Vagina (tissue), 2 donors: ENCODE results near the gene CYP4F22. TPM values are rescaled to one million over a fixed set of nuclear protein-coding genes. Genes with fewer than 3 reads are reported as not detected.
"Not testable (repeated sequence)": the region's sequence is repeated elsewhere in the genome, so short reads cannot be mapped to it uniquely, and the experiment has no call there.

Source experiments
- DNase-seq, 2 donors: peaks; one replicate each; pipeline ENCODE4 v3.0.0-alpha.2; 2017; ENCODE audit errors: extremely low spot score in 2 of 2
- H3K27ac ChIP-seq: fragments of 200-600 bp; sonication (generic); one replicate; pipeline ENCODE4 v1.5.1; 2019
- H3K27me3 ChIP-seq: fragments of 200-600 bp; sonication (generic); one replicate; pipeline ENCODE4 v1.5.1; 2019
- H3K36me3 ChIP-seq, 2 donors: fragments of 200-600 bp; sonication (generic); one replicate each; pipeline ENCODE4 v1.5.1; 2017 to 2019
- H3K4me1 ChIP-seq: fragments of 200-600 bp; sonication (generic); one replicate; pipeline ENCODE4 v1.5.1; 2019
- H3K4me3 ChIP-seq, 2 donors: fragments of 200-600 bp; sonication (generic); 1 replicate in 1 of 2; 2 replicates in 1 of 2; pipeline ENCODE4 v1.5.1; 2016 to 2019
- H3K9me3 ChIP-seq: fragments of 200-600 bp; sonication (generic); one replicate; pipeline ENCODE4 v1.5.1; 2019
- POLR2A ChIP-seq, 2 donors: fragments of 450-650 bp; IDR thresholded peaks; one replicate each; pipeline ENCODE4 v1.6.1; 2017; ENCODE audit warnings: antibody characterized with exemption in 2 of 2, mild to moderate bottlenecking in 2 of 2, moderate library complexity in 2 of 2
- POLR2AphosphoS5 ChIP-seq, 2 donors: sonication (generic); formaldehyde crosslinking; IDR thresholded peaks; one replicate each; pipeline ENCODE4 v1.9.0; 2017; ENCODE audit warnings: antibody characterized with exemption in 2 of 2, mild to moderate bottlenecking in 2 of 2, low read depth in 1 of 2; ENCODE audit not compliant: insufficient read depth in 1 of 2
- intact Hi-C: fragments of 100-400 bp; cut with DNase I; formaldehyde crosslinking; loops from one replicate; pipeline ENCODE4 v1.15.1; 2023
- total RNA-seq: library from RNA; depleted of rRNA; stranded (reverse); fragments of >200 nt; gene quantifications from one replicate; pipeline ENCODE4 v1.2.3, GENCODE V29; 2016
- TF ChIP-seq, protein P1 (sequence below), 3 experiments: fragments of 450-650 bp in 2 of 3; fragments of 200-600 bp in 1 of 3; sonication (generic) in 1 of 3; IDR thresholded peaks; one replicate each; pipeline ENCODE4 v1.5.1; 2017 to 2019; ENCODE audit warnings: antibody characterized with exemption in 3 of 3, mild to moderate bottlenecking in 2 of 3, moderate library complexity in 2 of 3

Gene CYP4F22
- total RNA-seq, 1 donor from 2014 or later = 12.3 TPM

DNA sequence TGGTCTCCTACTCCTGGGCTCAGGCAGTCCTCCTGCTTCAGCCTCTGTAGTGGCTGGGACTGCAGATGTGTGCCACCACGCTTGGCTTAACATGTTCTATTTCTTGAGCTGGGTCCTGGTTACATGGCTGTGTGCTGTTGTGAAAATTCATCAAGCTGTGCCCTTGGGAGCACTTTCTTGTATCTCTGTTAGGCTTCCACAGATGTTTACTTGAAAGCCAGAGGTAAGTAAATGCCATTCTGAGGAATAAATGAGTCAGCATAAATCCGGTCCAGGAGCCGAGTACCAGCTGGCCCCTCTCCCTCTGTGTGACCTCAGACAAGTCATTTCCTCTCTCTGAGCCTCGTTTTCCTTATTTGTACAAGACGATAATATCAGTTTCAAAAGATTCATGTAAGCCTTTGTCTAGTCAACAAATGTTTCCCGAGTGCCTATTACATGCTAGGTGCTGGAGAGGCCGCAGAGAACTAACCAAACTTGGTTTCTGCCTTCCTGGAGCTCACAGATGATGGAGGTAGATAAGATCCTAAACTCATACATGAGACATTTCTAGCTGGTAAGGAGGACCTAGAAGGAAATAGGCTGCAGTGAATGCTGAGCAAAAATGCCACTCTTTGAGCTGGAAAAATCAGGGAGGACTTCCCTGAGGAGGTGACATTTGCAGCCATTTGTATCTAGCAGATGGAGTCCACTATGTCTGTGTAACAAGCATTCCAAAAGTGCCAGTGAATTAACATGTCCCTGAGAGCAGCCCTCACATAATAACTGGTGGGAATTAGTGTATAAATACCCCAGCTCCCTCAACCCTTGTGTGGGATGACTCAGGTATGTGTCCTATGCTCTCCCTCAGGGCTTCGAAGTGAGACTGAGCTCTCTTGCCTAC, 41.2 kb upstream of the CYP4F22 start:
- Histone ChIP-seq H3K9me3 (no peaks in the 10 kb centered on the region), H3K4me3 (no peak overlapping the region), H3K27me3 (no peaks in the 10 kb centered on the region), H3K36me3 (no peaks in the 10 kb centered on the region), H3K27ac (no peak overlapping the region), H3K4me1 (peaks cover 13% of the 10 kb centered on the region)
- intact Hi-C loops = no loop called here
- TF ChIP-seq POLR2A (IDR thresholded peaks at IDR 0.05) = no peak
- TF ChIP-seq POLR2AphosphoS5 (IDR thresholded peaks at IDR 0.05; ENCODE audit: insufficient read depth in 1 of 2, low read depth in 1 of 2) = no peak
- TF ChIP-seq, protein P1, sequence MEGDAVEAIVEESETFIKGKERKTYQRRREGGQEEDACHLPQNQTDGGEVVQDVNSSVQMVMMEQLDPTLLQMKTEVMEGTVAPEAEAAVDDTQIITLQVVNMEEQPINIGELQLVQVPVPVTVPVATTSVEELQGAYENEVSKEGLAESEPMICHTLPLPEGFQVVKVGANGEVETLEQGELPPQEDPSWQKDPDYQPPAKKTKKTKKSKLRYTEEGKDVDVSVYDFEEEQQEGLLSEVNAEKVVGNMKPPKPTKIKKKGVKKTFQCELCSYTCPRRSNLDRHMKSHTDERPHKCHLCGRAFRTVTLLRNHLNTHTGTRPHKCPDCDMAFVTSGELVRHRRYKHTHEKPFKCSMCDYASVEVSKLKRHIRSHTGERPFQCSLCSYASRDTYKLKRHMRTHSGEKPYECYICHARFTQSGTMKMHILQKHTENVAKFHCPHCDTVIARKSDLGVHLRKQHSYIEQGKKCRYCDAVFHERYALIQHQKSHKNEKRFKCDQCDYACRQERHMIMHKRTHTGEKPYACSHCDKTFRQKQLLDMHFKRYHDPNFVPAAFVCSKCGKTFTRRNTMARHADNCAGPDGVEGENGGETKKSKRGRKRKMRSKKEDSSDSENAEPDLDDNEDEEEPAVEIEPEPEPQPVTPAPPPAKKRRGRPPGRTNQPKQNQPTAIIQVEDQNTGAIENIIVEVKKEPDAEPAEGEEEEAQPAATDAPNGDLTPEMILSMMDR (IDR thresholded peaks at IDR 0.05) = no peak
- no peak for DNase-seq

DNA sequence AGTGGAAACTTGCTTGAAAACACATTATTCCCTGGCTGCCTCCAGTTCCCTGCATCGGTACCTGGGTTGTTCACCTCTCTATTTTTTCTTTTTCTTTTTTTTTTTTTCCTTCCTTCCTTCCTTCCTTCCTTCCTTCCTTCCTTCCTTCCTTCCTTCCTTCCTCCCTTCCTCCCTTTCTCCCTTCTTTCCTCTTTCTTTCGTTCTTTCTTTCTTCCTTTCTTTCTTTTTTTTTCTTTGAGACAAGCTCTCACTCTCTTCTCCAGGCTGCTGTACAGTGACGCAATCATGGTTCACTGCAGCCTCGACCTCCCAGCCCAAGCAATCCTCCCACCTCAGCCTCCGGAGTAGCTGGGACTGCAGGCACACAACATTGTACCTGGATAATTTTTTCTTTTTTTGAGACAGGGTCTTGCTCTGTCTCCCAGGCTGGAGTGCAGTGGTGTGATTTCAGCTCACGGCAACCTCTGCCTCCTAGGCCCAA, 40.6 kb upstream of the CYP4F22 start:
- H3K36me3 ChIP-seq = no peaks in the 10 kb centered on the region
- H3K27ac ChIP-seq = no peak overlapping the region
- DNase-seq = no peak
- intact Hi-C loops = no loop called here
- H3K27me3 ChIP-seq = no peaks in the 10 kb centered on the region
- TF ChIP-seq POLR2A (IDR thresholded peaks at IDR 0.05) (no peak), POLR2AphosphoS5 (IDR thresholded peaks at IDR 0.05; ENCODE audit: insufficient read depth in 1 of 2, low read depth in 1 of 2) (no peak)
- TF ChIP-seq, protein P1 (IDR thresholded peaks at IDR 0.05) = no peak
- no peaks in the 10 kb centered on the region for H3K9me3 ChIP-seq
- H3K4me3 ChIP-seq = no peak overlapping the region
- peaks cover 13% of the 10 kb centered on the region for H3K4me1 ChIP-seq

DNA sequence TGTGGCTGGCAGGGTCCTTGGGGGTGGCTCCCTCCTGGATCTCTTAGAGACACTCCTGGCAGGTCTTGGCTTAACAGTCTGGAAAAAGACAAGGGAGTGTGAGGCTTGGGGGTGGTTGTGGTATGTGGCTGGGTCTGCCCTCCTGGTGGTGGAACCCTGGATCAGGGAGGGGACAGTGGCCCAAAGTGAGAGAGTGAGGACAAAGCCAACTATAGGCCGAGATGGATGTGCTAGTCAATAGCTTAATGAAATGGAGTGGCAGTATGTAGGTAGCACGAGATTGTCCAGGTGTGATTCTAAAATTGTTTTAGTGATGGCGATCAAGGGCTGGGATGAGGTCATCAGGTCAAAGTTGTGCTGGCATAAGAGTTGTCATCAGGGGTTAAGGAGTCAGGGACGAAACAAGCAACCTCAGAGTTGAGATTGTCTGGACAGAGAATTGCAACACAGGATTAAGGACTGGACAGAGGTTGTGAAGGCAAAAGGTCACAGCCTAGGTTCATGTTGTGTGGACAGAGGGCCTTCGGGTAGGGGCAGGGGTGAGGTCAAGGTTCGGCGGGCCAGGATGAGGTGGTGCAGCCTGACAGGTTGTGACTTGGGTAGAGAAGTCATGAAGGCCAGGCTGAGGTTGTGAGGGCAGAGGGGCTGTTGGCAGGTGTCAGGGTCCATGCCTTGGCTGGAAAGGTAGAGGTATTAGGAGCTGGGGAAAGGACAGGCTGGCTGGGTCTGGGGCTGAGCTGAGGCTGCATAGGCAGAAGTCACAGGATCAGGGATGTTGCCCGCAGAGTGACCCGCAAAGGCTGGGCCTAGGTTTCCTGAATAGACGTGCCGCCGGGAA, 39.4 kb upstream of the CYP4F22 start:
- Histone ChIP-seq H3K4me1 (peaks cover 13% of the 10 kb centered on the region), H3K36me3 (no peaks in the 10 kb centered on the region), H3K9me3 (no peaks in the 10 kb centered on the region), H3K27me3 (no peaks in the 10 kb centered on the region), H3K4me3 (peak overlapping the region; percentile 35 to 44), H3K27ac (no peak overlapping the region)
- TF ChIP-seq POLR2A (IDR thresholded peaks at IDR 0.05) (no peak), POLR2AphosphoS5 (IDR thresholded peaks at IDR 0.05; ENCODE audit: insufficient read depth in 1 of 2, low read depth in 1 of 2) (no peak)
- TF ChIP-seq, protein P1 (IDR thresholded peaks at IDR 0.05) = no peak
- intact Hi-C loops = no loop called here
- no peak for DNase-seq

DNA sequence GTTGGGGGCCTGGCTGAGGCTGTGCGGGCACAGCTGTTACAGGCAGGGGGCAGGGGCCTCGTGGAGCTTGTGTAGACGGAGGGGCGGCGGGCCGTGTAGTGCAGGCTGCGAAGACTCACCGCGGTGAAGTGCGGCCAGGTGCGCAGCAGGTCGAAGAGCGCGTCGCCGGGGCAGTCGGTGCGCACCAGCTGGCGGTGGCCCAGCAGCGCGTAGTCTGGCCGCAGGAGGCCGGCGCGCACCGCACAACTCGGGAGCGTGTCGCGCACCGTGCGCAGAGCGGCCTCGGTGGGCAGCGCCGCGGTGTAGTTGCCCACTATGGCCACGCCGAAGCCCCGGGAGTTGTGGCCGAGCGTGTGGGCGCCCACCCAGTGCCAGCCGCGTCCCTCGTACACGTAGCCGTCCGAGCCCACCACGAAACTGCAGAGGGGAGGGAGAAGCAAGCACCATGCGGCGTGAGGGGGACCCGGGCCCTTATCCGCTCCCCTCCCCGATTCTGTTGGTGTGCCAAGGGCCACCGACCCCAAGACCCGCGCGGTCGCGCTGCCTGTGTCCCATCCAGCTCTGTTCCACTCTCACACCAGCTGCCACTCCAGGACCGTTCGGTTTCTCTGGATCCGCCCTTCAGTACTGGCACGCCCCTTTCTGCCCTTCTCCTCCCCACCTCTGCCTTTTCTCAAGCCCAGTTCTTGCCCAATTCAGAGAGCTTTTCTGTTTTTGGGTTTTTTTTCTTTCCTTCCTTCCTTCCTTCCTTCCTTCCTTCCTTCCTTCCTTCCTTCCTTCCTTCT, 38.6 kb upstream of the CYP4F22 start:
- intact Hi-C loops = no loop called here
- H3K9me3 ChIP-seq = no peaks in the 10 kb centered on the region
- no peak for DNase-seq
- no peak for TF ChIP-seq POLR2AphosphoS5 (IDR thresholded peaks at IDR 0.05; ENCODE audit: insufficient read depth in 1 of 2, low read depth in 1 of 2)
- no peak overlapping the region for H3K27ac ChIP-seq
- H3K36me3 ChIP-seq = no peaks in the 10 kb centered on the region
- peaks cover 13% of the 10 kb centered on the region for H3K4me1 ChIP-seq
- peak overlapping the region; percentile 35 to 44 for H3K4me3 ChIP-seq
- no peaks in the 10 kb centered on the region for H3K27me3 ChIP-seq

- TF ChIP-seq POLR2AphosphoS5 (IDR thresholded peaks at IDR 0.05; ENCODE audit: insufficient read depth in 1 of 2, low read depth in 1 of 2) (no peak), POLR2A (IDR thresholded peaks at IDR 0.05) (no peak)
- TF ChIP-seq, protein P1 (IDR thresholded peaks at IDR 0.05) = no peak
- Histone ChIP-seq H3K4me1 (peaks cover 13% of the 10 kb centered on the region), H3K27ac (no peak overlapping the region), H3K4me3 (no peak overlapping the region), H3K36me3 (no peaks in the 10 kb centered on the region), H3K9me3 (no peaks in the 10 kb centered on the region), H3K27me3 (no peaks in the 10 kb centered on the region)
- intact Hi-C loops = no loop called here
- no peak for DNase-seq
These were observed 36.7 kb upstream of the CYP4F22 start for GRCh38 chr19:15471639-15472101.

GRCh38 chr19:15473821-15474220, 34.5 kb upstream of the CYP4F22 start:
- H3K4me3 ChIP-seq, intact Hi-C loops, H3K27me3 ChIP-seq, H3K36me3 ChIP-seq, H3K9me3 ChIP-seq, H3K27ac ChIP-seq, DNase-seq: not testable (repeated sequence)
- H3K4me1 ChIP-seq = peaks cover 13% of the 10 kb centered on the region
